IMR-90 (cell line): Measurements from ENCODE around the gene CBLIF. TPM values are rescaled to one million over a fixed set of nuclear protein-coding genes. Genes with fewer than 3 reads are reported as not detected.

ENCODE experiments used
- ATAC-seq: fragments of 200-7000 bp; cut with Tn5 transposase; 2 replicates; pipeline ENCODE4 v1.9.1; 2020; ENCODE audit warnings: low read depth, mild to moderate bottlenecking, moderate library complexity
- BruUV-seq: library from RNA; stranded (reverse); fragments of 400-500 nt; replicated peaks from 2 replicates; lab custom pipeline; 2021; lab: Mats Ljungman, UMichigan
- CTCF ChIA-PET: fragments of 300-600 bp; formaldehyde crosslinking; extraction: SDS; loops from one replicate; lab custom pipeline; 2021; ENCODE audit warnings: antibody characterized with exemption; lab: Yijun Ruan, JAX
- POLR2A ChIA-PET: fragments of 300-600 bp; sonication (Branson Sonifier 250); formaldehyde crosslinking; loops from one replicate; lab custom pipeline; 2022; ENCODE audit warnings: antibody characterized with exemption; ENCODE audit not compliant: unreplicated experiment; lab: Charles Lee
- DNase-seq: peaks from one replicate; pipeline ENCODE4 v3.0.0; 2013
- H2AFZ ChIP-seq: replicated peaks from 2 replicates; pipeline ENCODE3; 2013; ENCODE audit warnings: low read length, mild to moderate bottlenecking; ENCODE audit not compliant: poor library complexity
- H2AK5ac ChIP-seq: 2 replicates; pipeline ENCODE4 v1.6.1; 2013; ENCODE audit warnings: low read depth, low read length, inconsistent platforms
- H2AK9ac ChIP-seq: replicated peaks from 2 replicates; pipeline ENCODE3; 2013; ENCODE audit warnings: mild to moderate bottlenecking, low read depth, low read length, moderate library complexity; ENCODE audit not compliant: poor library complexity
- H2BK120ac ChIP-seq: 2 replicates; pipeline ENCODE4 v1.6.1; 2013; ENCODE audit warnings: low read depth, low read length, inconsistent platforms
- H2BK15ac ChIP-seq: 3 replicates; pipeline ENCODE4 v1.6.1; 2013; ENCODE audit warnings: low read depth, low read length, inconsistent platforms
- H2BK20ac ChIP-seq: 2 replicates; pipeline ENCODE4 v1.6.1; 2013; ENCODE audit warnings: low read depth, mild to moderate bottlenecking, inconsistent platforms, low read length, moderate library complexity
- H2BK5ac ChIP-seq: 2 replicates; pipeline ENCODE4 v1.6.1; 2013; ENCODE audit warnings: mild to moderate bottlenecking, low read depth, low read length, inconsistent platforms; ENCODE audit not compliant: poor library complexity, severe bottlenecking
- H3K14ac ChIP-seq: replicated peaks from 2 replicates; pipeline ENCODE4 v1.6.1; 2013; ENCODE audit warnings: low read depth, low read length, inconsistent platforms
- H3K18ac ChIP-seq: 2 replicates; pipeline ENCODE4 v1.6.1; 2013; ENCODE audit warnings: low read depth, low read length, control low read depth
- H3K23ac ChIP-seq: 2 replicates; pipeline ENCODE4 v1.6.1; 2013; ENCODE audit warnings: low read depth, low read length, inconsistent platforms
- H3K27ac ChIP-seq: 2 replicates; pipeline ENCODE4 v1.5.1; 2013; ENCODE audit warnings: mild to moderate bottlenecking, control low read depth, low read length; ENCODE audit not compliant: insufficient read depth
- H3K27me3 ChIP-seq: 2 replicates; pipeline ENCODE4 v1.6.1; 2013; ENCODE audit warnings: low read length; ENCODE audit not compliant: control insufficient read depth, insufficient read depth
- H3K36me3 ChIP-seq: 2 replicates; pipeline ENCODE4 v1.6.1; 2013; ENCODE audit warnings: low read length, mixed read lengths; ENCODE audit not compliant: control insufficient read depth, insufficient read depth
- H3K4ac ChIP-seq: 2 replicates; pipeline ENCODE4 v1.6.1; 2013; ENCODE audit warnings: low read depth, low read length, inconsistent platforms
- H3K4me1 ChIP-seq: 2 replicates; pipeline ENCODE4 v1.6.1; 2013; ENCODE audit warnings: low read length, mixed read lengths; ENCODE audit not compliant: control insufficient read depth, insufficient read depth
- H3K4me2 ChIP-seq: 2 replicates; pipeline ENCODE4 v1.6.1; 2013; ENCODE audit warnings: low read depth, mild to moderate bottlenecking, control low read depth, low read length, moderate library complexity
- H3K4me3 ChIP-seq: 2 replicates; pipeline ENCODE4 v1.5.1; 2013; ENCODE audit warnings: low read depth, mild to moderate bottlenecking, control low read depth, low read length, moderate library complexity; ENCODE audit not compliant: insufficient read depth
- H3K56ac ChIP-seq: 2 replicates; pipeline ENCODE4 v1.6.1; 2013; ENCODE audit warnings: low read length, inconsistent platforms; ENCODE audit not compliant: insufficient read depth; ENCODE audit errors: extremely low read depth
- H3K79me1 ChIP-seq, 2 experiments: 2 replicates each; pipeline ENCODE4 v1.6.1; 2013; ENCODE audit warnings: low read length in 2 of 2, inconsistent platforms in 1 of 2, low read depth in 1 of 2
- H3K9ac ChIP-seq: 2 replicates; pipeline ENCODE4 v1.6.1; 2013; ENCODE audit warnings: low read depth, low read length, control low read depth
- H3K9me1 ChIP-seq: 2 replicates; pipeline ENCODE4 v1.6.1; 2013; ENCODE audit warnings: low read length, inconsistent platforms; ENCODE audit not compliant: insufficient read depth
- H3K9me3 ChIP-seq: 2 replicates; pipeline ENCODE4 v1.6.1; 2013; ENCODE audit warnings: low read length; ENCODE audit not compliant: control insufficient read depth, insufficient read depth
- H4K20me1 ChIP-seq: 2 replicates; pipeline ENCODE4 v1.6.1; 2013; ENCODE audit warnings: low read length, inconsistent platforms; ENCODE audit not compliant: insufficient read depth
- H4K5ac ChIP-seq: 2 replicates; pipeline ENCODE4 v1.6.1; 2013; ENCODE audit warnings: mild to moderate bottlenecking, low read depth, low read length, control low read depth
- H4K8ac ChIP-seq, 2 experiments: 2 replicates each; pipeline ENCODE4 v1.6.1; 2013; ENCODE audit warnings: low read depth in 2 of 2, low read length in 2 of 2, control low read depth in 1 of 2, inconsistent platforms in 1 of 2
- H4K91ac ChIP-seq: 2 replicates; pipeline ENCODE4 v1.6.1; 2013; ENCODE audit warnings: low read depth, low read length, inconsistent platforms; ENCODE audit not compliant: insufficient read depth
- CHD1 ChIP-seq: IDR thresholded peaks from 2 replicates; pipeline ENCODE4 v1.6.1; 2012; ENCODE audit warnings: low read depth, low read length, improper control_type of control experiment
- MAZ ChIP-seq: IDR thresholded peaks from 2 replicates; pipeline ENCODE4 v1.6.1; 2012; ENCODE audit warnings: low read depth, mild to moderate bottlenecking, low read length, improper control_type of control experiment, moderate library complexity, borderline replicate concordance
- MXI1 ChIP-seq: IDR thresholded peaks from 2 replicates; pipeline ENCODE4 v1.6.1; 2012; ENCODE audit warnings: low read depth, mild to moderate bottlenecking, low read length, moderate library complexity, borderline replicate concordance
- NFE2L2 ChIP-seq: fragments of 150-350 bp; IDR thresholded peaks from 2 replicates; pipeline ENCODE4 v1.6.1; 2016; ENCODE audit warnings: low read depth, mild to moderate bottlenecking, low read length
- WGBS, 2 experiments: methylation state at CpG; one replicate each; pipeline versions ENCODE4 v1.1.5 to v1.1.7; 2013; ENCODE audit warnings: missing lambda C conversion rate in 2 of 2; ENCODE audit not compliant: insufficient read length in 1 of 2; ENCODE audit errors: extremely low coverage in 2 of 2; 5-methylcytosine and 5-hydroxymethylcytosine counted together
- dilution Hi-C: fragments of 300-500 bp; cut with HindIII; formaldehyde crosslinking; loops from one replicate; pipeline ENCODE4 v1.14.3; 2018; ENCODE audit warnings: low sequenced_read_pairs; ENCODE audit not compliant: unreplicated experiment
- in situ Hi-C: fragments of 300-500 bp; cut with MboI; formaldehyde crosslinking; loops from 3 replicates; pipeline ENCODE4 v1.14.3; 2019; ENCODE audit warnings: low sequenced_read_pairs, inconsistent platforms, mixed read lengths
- intact Hi-C: fragments of 100-400 bp; cut with micrococcal nuclease; formaldehyde crosslinking; loops from 2 replicates; pipeline ENCODE4 v1.10.0; 2022
- polyA plus RNA-seq, 3 experiments: library from polyadenylated mRNA; depleted of rRNA; stranded (reverse); fragments of >200 nt; gene quantifications; 2 replicates each; pipeline ENCODE4 v1.2.3, GENCODE V29; 2012; ENCODE audit warnings: low replicate concordance in 1 of 3
- total RNA-seq: library from RNA; depleted of rRNA; stranded (reverse); fragments of >200 nt; gene quantifications from 2 replicates; pipeline ENCODE4 v1.2.3, GENCODE V29; 2012
- TF ChIP-seq, protein P1 (sequence below): fragments of 150-350 bp; IDR thresholded peaks from 2 replicates; pipeline ENCODE4 v1.6.1; 2017; ENCODE audit warnings: mild to moderate bottlenecking, antibody characterized with exemption, low read length, low read depth
- TF ChIP-seq, protein P2 (sequence below): fragments of 150-350 bp; IDR thresholded peaks from 2 replicates; pipeline ENCODE4 v1.6.1; 2016; ENCODE audit warnings: low read depth, mild to moderate bottlenecking, low read length, moderate library complexity, borderline replicate concordance

CBLIF gene
- total and polyA plus RNA-seq, 2 of the 4 experiments (the other 2 are of a cell fraction) = not detected

DNA sequence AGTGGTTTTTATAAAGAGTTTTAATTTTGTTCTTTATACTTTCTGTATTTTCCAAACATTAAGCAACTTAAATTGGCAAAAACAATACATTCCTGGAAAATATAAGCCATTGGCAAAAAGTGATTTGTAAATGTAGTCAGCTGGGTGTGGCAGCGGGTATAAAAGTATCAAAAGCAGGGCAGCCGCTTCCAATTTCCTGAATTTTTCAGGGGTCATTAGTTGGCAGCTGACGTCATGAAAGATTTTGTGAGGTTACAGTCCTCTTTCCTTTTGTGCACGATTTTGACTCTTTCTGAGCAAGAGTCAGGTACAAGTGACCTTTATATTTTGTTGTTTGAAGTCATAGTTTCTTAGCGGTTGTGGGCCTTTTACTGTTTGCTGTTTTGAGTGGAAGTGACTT is 33.3 kb upstream of the CBLIF start, which contains the start of gene OOSP3:
Gene OOSP3 (plus strand): TSS at position 208 of the 400 bp plus-strand sequence. CDS start 27 bp downstream, at position 235.
- H2AK9ac ChIP-seq = no peak within 1 kb of the TSS
- no peak for DNase-seq
- H2BK20ac ChIP-seq = no peak within 1 kb of the TSS
- ChIA-PET POLR2A (no interaction called here), CTCF (no interaction called here)
- H3K79me1 ChIP-seq = no peaks in the 10 kb centered on the region
- H2AFZ ChIP-seq = no peak within 1 kb of the TSS
- H4K5ac ChIP-seq = no peak within 1 kb of the TSS
- no peaks in the 10 kb centered on the region for H3K9me3 ChIP-seq
- H3K36me3 ChIP-seq = no peaks in the 10 kb centered on the region
- no peak within 1 kb of the TSS for H4K91ac ChIP-seq
- no peak within 1 kb of the TSS for H2AK5ac ChIP-seq
- no peak within 1 kb of the TSS for H3K27ac ChIP-seq
- H3K4me3 ChIP-seq = no peak within 1 kb of the TSS
- no peak within 1 kb of the TSS for H4K8ac ChIP-seq
- H2BK5ac ChIP-seq = no peak within 1 kb of the TSS
- no peak within 1 kb of the TSS for H3K9ac ChIP-seq
- BruUV-seq = no TSS peak
- H3K9me1 ChIP-seq = no peaks in the 10 kb centered on the region
- H3K4me2 ChIP-seq = no peak within 1 kb of the TSS
- in situ Hi-C loops = no loop called here
- no peak within 1 kb of the TSS for H2BK120ac ChIP-seq
- no peak within 1 kb of the TSS for H2BK15ac ChIP-seq
- H3K18ac ChIP-seq = no peak within 1 kb of the TSS
- TF ChIP-seq MXI1 (no peak), NFE2L2 (no peak), MAZ (no peak), CHD1 (no peak)
- TF ChIP-seq, protein P1, sequence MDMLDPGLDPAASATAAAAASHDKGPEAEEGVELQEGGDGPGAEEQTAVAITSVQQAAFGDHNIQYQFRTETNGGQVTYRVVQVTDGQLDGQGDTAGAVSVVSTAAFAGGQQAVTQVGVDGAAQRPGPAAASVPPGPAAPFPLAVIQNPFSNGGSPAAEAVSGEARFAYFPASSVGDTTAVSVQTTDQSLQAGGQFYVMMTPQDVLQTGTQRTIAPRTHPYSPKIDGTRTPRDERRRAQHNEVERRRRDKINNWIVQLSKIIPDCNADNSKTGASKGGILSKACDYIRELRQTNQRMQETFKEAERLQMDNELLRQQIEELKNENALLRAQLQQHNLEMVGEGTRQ = no peak
- TF ChIP-seq, protein P2, sequence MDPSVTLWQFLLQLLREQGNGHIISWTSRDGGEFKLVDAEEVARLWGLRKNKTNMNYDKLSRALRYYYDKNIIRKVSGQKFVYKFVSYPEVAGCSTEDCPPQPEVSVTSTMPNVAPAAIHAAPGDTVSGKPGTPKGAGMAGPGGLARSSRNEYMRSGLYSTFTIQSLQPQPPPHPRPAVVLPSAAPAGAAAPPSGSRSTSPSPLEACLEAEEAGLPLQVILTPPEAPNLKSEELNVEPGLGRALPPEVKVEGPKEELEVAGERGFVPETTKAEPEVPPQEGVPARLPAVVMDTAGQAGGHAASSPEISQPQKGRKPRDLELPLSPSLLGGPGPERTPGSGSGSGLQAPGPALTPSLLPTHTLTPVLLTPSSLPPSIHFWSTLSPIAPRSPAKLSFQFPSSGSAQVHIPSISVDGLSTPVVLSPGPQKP = no peak
- dilution Hi-C loops = no loop called here
- no peak within 1 kb of the TSS for H3K23ac ChIP-seq
- no peak for ATAC-seq
- no peak within 1 kb of the TSS for H3K56ac ChIP-seq
- no peak within 1 kb of the TSS for H3K14ac ChIP-seq
- H4K20me1 ChIP-seq = no peaks in the 10 kb centered on the region
- no peaks in the 10 kb centered on the region for H3K27me3 ChIP-seq
- no peak within 1 kb of the TSS for H3K4ac ChIP-seq
- no peaks in the 10 kb centered on the region for H3K4me1 ChIP-seq
- intact Hi-C loops = no loop called here
- WGBS, 2 experiments = no CpG with 5 or more reads among the region's 5 CpGs
